Activated T-helper 1 cell treated with anti-CD3 and anti-CD28 coated beads, Interleukin-12 subunit alpha, Interleukin-12 subunit beta, Interleukin-2, Interleukin-4 antibody, amounts not matched to agents 30 ng/mL and 10 ng/mL and 1 ng/mL, durations not matched to agents 14 hours and 24 hours and 36 hours (primary cell): Measurements from ENCODE around the gene LGI1. TPM values are rescaled to one million over a fixed set of nuclear protein-coding genes. Genes with fewer than 3 reads are reported as not detected.

Experiments used
- DNase-seq: peaks from one replicate; pipeline ENCODE4 v3.0.0; 2021; ENCODE audit warnings: low spot score
- H3K27ac Mint-ChIP-seq: one replicate; pipeline ENCODE4 v1.8.0; 2021; ENCODE audit warnings: mild to moderate bottlenecking, mixed read lengths
- H3K27me3 Mint-ChIP-seq: one replicate; pipeline ENCODE4 v1.8.0; 2022; ENCODE audit warnings: mild to moderate bottlenecking, moderate library complexity, mixed read lengths; ENCODE audit not compliant: insufficient read depth
- H3K36me3 Mint-ChIP-seq: one replicate; pipeline ENCODE4 v1.8.0; 2021; ENCODE audit warnings: low read depth, mixed read lengths
- H3K4me1 Mint-ChIP-seq: one replicate; pipeline ENCODE4 v1.8.0; 2021; ENCODE audit warnings: low read depth, mixed read lengths
- H3K4me3 Mint-ChIP-seq: one replicate; pipeline ENCODE4 v1.8.0; 2021; ENCODE audit warnings: mild to moderate bottlenecking, moderate library complexity, mixed read lengths
- H3K9me3 Mint-ChIP-seq: one replicate; pipeline ENCODE4 v1.8.0; 2021; ENCODE audit warnings: mixed read lengths
- intact Hi-C: fragments of 100-400 bp; cut with micrococcal nuclease; formaldehyde crosslinking; loops from one replicate; pipeline ENCODE4 v1.15.1; 2024
- total RNA-seq: library from RNA; stranded (reverse); gene quantifications from 2 replicates; pipeline ENCODE4 v1.2.3, GENCODE V29; 2022

LGI1 gene
- total RNA-seq, 1 donor from 2014 or later = not detected

DNA sequence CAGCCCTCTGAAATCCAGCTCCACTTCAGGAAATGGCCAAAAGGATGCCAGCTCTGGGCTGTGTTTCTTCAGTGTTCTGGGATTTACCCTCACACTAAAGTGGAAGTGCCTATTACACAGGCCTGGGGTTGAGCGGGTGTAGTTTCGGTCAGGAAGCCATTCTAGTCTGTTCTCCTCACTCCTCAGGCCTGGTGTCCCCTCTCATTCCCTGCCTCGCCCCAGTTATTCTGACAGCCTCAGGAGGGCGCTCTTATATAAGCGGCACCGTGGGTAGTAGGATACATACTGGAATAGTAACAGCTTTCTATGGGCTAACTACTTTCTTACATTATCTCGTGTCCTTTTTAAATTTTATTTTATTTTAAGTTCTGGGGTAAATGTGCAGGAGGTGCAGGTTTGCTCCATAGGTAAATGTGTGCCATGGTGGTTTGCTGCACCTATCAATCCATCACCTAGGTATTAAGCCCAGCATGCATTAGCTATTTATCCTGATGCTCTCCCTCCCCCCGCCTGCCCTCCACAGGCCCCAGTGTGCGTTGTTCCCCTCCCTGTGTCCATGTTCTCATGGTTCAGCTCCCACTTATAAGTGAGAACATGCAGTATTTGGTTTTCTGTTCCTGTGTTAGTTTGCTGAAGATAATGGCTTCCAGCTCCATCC is 12.2 kb upstream of the LGI1 start:
- no peak for DNase-seq
- H3K27ac Mint-ChIP-seq = no peak overlapping the region
- no peaks in the 10 kb centered on the region for H3K4me1 Mint-ChIP-seq
- H3K4me3 Mint-ChIP-seq = no peak overlapping the region
- H3K9me3 Mint-ChIP-seq = no peaks in the 10 kb centered on the region
- peaks cover 15% of the 10 kb centered on the region for H3K27me3 Mint-ChIP-seq
- no peaks in the 10 kb centered on the region for H3K36me3 Mint-ChIP-seq
- intact Hi-C loops = no loop called here

DNA sequence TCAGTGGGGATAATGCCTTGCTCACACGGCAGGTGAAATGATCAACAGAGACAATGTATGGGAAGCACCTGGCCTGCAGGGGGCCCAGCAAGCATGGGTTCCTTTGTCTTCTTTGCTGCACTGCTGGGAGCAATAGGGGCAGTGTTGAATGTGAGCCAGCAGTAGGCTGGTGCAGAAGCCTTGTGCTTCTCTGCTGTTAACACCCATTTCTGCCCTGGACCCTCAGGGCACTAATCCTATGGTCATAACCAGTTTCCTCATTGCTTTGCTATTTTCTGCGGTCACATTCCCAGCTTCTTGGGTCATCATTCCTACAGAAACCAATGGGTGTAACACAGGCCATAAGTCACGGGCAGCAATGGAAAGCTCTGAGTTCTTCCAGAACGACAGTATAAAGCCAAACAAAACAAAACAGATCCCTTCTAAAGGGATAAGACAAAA is 10.9 kb upstream of the LGI1 start:
- Mint-ChIP-seq H3K27me3 (peaks cover 19% of the 10 kb centered on the region), H3K4me3 (no peak overlapping the region), H3K9me3 (no peaks in the 10 kb centered on the region), H3K4me1 (no peaks in the 10 kb centered on the region), H3K27ac (no peak overlapping the region), H3K36me3 (no peaks in the 10 kb centered on the region)
- intact Hi-C loops = no loop called here
- DNase-seq = no peak

GRCh38 chr10:93749218-93749799 is 8.4 kb upstream of the LGI1 start:
- Mint-ChIP-seq H3K4me3 (no peak overlapping the region), H3K36me3 (no peaks in the 10 kb centered on the region), H3K27ac (no peak overlapping the region), H3K27me3 (peaks cover 19% of the 10 kb centered on the region), H3K4me1 (no peaks in the 10 kb centered on the region), H3K9me3 (no peaks in the 10 kb centered on the region)
- intact Hi-C loops = no loop called here
- no peak for DNase-seq

DNA sequence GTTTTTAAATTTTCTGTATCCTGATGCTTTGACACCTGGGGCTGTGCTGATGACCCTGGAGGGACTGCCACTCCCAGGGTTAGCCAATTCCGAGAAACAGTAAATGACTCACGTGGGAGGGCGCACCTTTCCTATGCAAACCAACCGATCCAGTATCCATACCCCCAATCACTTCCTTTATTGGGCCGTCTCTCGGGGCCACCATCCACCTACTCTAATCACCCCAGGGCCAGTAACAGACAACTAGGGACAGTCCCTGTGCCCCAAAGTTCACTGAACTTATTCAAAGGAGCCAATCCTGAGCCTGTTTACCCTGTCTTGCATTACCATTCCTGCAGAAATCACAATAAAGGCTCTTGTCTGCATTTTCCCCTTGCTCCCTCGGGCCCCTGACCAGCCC is 6.6 kb upstream of the LGI1 start:
- Mint-ChIP-seq H3K27me3 (peaks cover 21% of the 10 kb centered on the region), H3K27ac (no peak overlapping the region)
- intact Hi-C loops = no loop called here

GRCh38 chr10:93751832-93752231 is 5.9 kb upstream of the LGI1 start:
- intact Hi-C loops = no loop called here
- Mint-ChIP-seq H3K9me3 (no peaks in the 10 kb centered on the region), H3K27me3 (peaks cover 23% of the 10 kb centered on the region), H3K27ac (no peak overlapping the region), H3K4me3 (no peak overlapping the region), H3K4me1 (no peaks in the 10 kb centered on the region), H3K36me3 (no peaks in the 10 kb centered on the region)
- DNase-seq = no peak

More for the DNA sequence above, 6.6 kb upstream of the LGI1 start:
- DNase-seq = no peak
- no peak overlapping the region for H3K4me3 Mint-ChIP-seq
- no peaks in the 10 kb centered on the region for H3K4me1 Mint-ChIP-seq
- no peaks in the 10 kb centered on the region for H3K9me3 Mint-ChIP-seq
- H3K36me3 Mint-ChIP-seq = no peaks in the 10 kb centered on the region

GRCh38 chr10:93752761-93753160 is 5.0 kb upstream of the LGI1 start:
- Mint-ChIP-seq H3K9me3 (no peaks in the 10 kb centered on the region), H3K36me3 (no peaks in the 10 kb centered on the region), H3K4me3 (no peak overlapping the region), H3K27me3 (peaks cover 27% of the 10 kb centered on the region), H3K27ac (no peak overlapping the region), H3K4me1 (no peaks in the 10 kb centered on the region)
- intact Hi-C loops = no loop called here
- DNase-seq = no peak

DNA sequence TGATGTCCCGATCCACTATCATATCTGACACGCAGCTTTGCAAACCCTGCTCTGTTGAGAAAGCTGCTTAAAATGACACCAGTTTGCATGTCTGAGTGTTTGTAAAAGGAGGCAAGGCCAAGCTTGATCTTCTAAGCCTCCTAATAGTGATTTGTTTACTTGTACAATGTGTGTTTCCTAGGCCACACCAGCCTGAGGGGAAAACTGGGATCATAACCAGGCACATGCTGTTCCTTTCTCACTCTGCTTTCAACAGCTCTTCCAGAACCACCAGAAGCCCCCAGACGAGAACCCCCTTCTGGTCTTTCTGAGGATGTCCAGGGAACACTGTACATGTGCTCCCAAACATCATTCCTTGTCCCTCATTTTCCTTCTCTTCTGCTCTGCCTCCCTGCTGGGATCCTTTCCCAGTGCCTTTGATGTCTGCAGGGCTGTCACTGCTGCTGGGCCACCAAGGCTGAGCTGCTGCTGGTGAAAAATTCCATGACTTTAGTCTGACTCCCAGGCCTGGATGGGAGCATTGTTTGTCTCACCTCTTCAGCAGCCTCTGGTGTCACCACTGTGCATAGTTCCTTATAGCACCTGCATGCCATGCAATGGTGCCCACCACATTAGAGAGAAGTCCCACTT is 4.0 kb upstream of the LGI1 start:
- intact Hi-C loops = no loop called here
- Mint-ChIP-seq H3K36me3 (no peaks in the 10 kb centered on the region), H3K27me3 (peaks cover 36% of the 10 kb centered on the region), H3K9me3 (no peaks in the 10 kb centered on the region), H3K27ac (no peak overlapping the region), H3K4me3 (no peak overlapping the region), H3K4me1 (no peaks in the 10 kb centered on the region)
- no peak for DNase-seq

DNA sequence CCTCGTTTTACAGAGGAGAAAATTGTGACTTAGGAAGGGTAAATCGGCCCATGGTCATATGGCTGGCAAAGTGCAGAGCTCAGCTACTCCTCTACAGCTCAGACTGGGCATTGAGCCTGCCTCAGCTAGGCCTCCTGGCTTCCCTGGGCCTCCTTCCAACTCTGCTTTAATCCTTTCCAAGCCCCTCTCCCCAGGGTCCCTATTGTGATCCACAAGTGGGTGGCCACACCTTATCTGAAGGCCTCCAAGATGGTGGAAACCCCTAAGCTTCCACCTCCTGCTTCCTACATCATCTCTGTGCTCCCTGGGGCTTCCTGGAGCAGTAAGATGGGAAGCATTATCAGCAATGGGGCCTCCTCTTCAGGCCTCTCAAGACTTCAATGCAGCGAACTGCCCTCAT is 3.0 kb upstream of the LGI1 start:
- H3K4me1 Mint-ChIP-seq = no peaks in the 10 kb centered on the region
- no peak overlapping the region for H3K27ac Mint-ChIP-seq
- H3K27me3 Mint-ChIP-seq = peaks cover 38% of the 10 kb centered on the region
- H3K9me3 Mint-ChIP-seq = no peaks in the 10 kb centered on the region
- intact Hi-C loops = no loop called here
- DNase-seq = no peak
- H3K4me3 Mint-ChIP-seq = no peak overlapping the region
- H3K36me3 Mint-ChIP-seq = no peaks in the 10 kb centered on the region

DNA sequence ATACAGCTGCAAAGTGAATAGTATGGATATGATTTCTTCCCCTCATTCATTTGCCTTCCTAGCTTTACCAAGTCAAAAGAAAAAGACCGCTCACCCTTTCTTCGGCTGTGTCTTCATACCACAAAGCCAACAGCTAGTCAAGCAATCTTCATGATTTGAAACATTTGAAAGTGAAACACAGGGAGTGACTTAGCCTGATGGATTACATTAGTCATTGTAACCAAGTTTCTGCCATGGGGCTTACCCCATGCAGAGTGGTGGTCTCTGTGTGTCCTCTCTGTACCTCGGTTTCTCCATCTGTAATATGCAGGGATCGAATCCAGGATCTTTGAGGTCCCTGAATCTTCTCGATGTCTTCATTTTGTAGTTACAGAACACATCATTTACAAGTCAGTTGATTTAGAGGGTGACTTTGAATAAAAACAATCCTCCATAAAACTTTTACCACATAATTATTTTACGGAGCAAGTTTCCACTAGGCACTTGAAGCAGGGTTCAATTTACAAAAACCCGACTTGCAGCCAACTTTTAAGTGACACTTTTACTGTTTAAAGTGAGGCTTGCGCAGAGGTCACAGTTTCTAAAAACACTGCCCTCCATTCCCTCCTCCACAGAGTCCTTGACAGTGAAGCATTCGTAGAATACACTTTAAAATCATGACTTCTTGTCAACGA is 2.2 kb upstream of the LGI1 start:
- Mint-ChIP-seq H3K4me1 (no peaks in the 10 kb centered on the region), H3K27ac (no peak overlapping the region)

GRCh38 chr10:93756118-93756517 is 1.6 kb upstream of the LGI1 start:
- H3K4me3 Mint-ChIP-seq = no peak overlapping the region
- peaks cover 31% of the 10 kb centered on the region for H3K27me3 Mint-ChIP-seq
- no peak overlapping the region for H3K27ac Mint-ChIP-seq
- H3K9me3 Mint-ChIP-seq = no peaks in the 10 kb centered on the region
- no peaks in the 10 kb centered on the region for H3K36me3 Mint-ChIP-seq
- DNase-seq = no peak
- H3K4me1 Mint-ChIP-seq = no peaks in the 10 kb centered on the region
- intact Hi-C loops = no loop called here

More for the DNA sequence above, 2.2 kb upstream of the LGI1 start:
- Mint-ChIP-seq H3K4me3 (no peak overlapping the region), H3K9me3 (no peaks in the 10 kb centered on the region), H3K27me3 (peaks cover 33% of the 10 kb centered on the region), H3K36me3 (no peaks in the 10 kb centered on the region)
- no peak for DNase-seq
- intact Hi-C loops = no loop called here

- intact Hi-C loops = no loop called here
- Mint-ChIP-seq H3K4me1 (no peaks in the 10 kb centered on the region), H3K27ac (no peak overlapping the region), H3K36me3 (no peaks in the 10 kb centered on the region), H3K27me3 (peaks cover 31% of the 10 kb centered on the region), H3K9me3 (no peaks in the 10 kb centered on the region), H3K4me3 (no peak overlapping the region)
- no peak for DNase-seq
Measured at GRCh38 chr10:93757136-93757535, 600 bp upstream of the LGI1 start.

DNA sequence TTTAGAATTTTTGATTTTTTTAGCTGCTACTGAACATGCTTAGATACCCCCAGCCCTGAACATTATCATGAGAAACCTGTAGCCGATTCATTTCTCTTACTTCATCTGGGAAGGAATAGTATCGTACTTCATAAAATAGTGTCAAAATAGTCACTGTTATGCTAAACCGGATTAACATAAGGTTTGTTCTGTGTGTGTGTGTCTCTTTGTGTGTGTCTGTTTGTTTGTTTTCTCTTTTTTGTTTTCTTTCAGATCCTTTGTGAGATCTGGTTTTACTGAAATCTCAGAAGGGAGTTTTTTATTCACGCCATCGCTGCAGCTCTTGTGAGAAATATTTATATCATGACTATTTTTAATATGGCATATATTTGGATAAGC is 761 bp downstream of the LGI1 start:
- intact Hi-C loops = no loop called here
- DNase-seq = no peak
- Mint-ChIP-seq H3K9me3 (no peaks in the 10 kb centered on the region), H3K27me3 (peaks cover 37% of the 10 kb centered on the region), H3K4me3 (no peak overlapping the region), H3K4me1 (no peaks in the 10 kb centered on the region), H3K27ac (no peak overlapping the region), H3K36me3 (no peaks in the 10 kb centered on the region)

GRCh38 chr10:93758891-93759410 is 1.2 kb downstream of the LGI1 start:
- Mint-ChIP-seq H3K36me3 (no peaks in the 10 kb centered on the region), H3K27ac (no peak overlapping the region), H3K27me3 (peaks cover 37% of the 10 kb centered on the region), H3K4me1 (no peaks in the 10 kb centered on the region), H3K4me3 (no peak overlapping the region), H3K9me3 (no peaks in the 10 kb centered on the region)
- DNase-seq = no peak
- intact Hi-C loops = no loop called here
